Measurements from ENCODE around the gene GABRB2.

GABRB2 gene

GRCh38 chr5:161269125-161269524 is 277.4 kb downstream of the GABRB2 start:
- Histone ChIP-seq H4K5ac (ENCODE audit: low read length) (no peak overlapping the region), H3K4ac (ENCODE audit: low read depth, low read length) (no peak overlapping the region), H2BK15ac (replicated peaks; ENCODE audit: low read depth) (no peak overlapping the region), H2AK5ac (ENCODE audit: low read length) (no peak overlapping the region), H3K79me1 (ENCODE audit: low read length) (no peaks in the 10 kb centered on the region), H3K4me1 (ENCODE audit: control insufficient read depth, low read depth, low read length) (no peaks in the 10 kb centered on the region), H3K79me2 (ENCODE audit: control insufficient read depth, insufficient read depth, low read length) (no peaks in the 10 kb centered on the region), H3K23ac (ENCODE audit: low read length) (no peak overlapping the region), H3K56ac (ENCODE audit: low read length) (no peak overlapping the region), H3K18ac (ENCODE audit: low read length) (no peak overlapping the region), H3K27ac (ENCODE audit: low read depth, low read length) (no peak overlapping the region), H2BK5ac (ENCODE audit: low read length) (no peak overlapping the region), H3K36me3 (ENCODE audit: control insufficient read depth, insufficient read depth, low read length) (no peaks in the 10 kb centered on the region), H3K4me2 (ENCODE audit: low read length) (no peak overlapping the region), H3K27me3 (ENCODE audit: insufficient read depth, low read length, poor library complexity) (no peaks in the 10 kb centered on the region), H3K9ac (ENCODE audit: low read length) (no peak overlapping the region), H4K8ac (ENCODE audit: low read depth, low read length) (no peak overlapping the region), H3K4me3 (ENCODE audit: low read length) (no peak overlapping the region), H2BK120ac (ENCODE audit: low read depth, low read length) (no peak overlapping the region)
- DNase-seq = no peak

- Histone ChIP-seq H3K56ac (ENCODE audit: low read length) (no peak overlapping the region), H2BK120ac (ENCODE audit: low read depth, low read length) (no peak overlapping the region), H3K36me3 (ENCODE audit: control insufficient read depth, insufficient read depth, low read length) (no peaks in the 10 kb centered on the region), H3K4ac (ENCODE audit: low read depth, low read length) (no peak overlapping the region), H2AK5ac (ENCODE audit: low read length) (no peak overlapping the region), H4K5ac (ENCODE audit: low read length) (no peak overlapping the region), H3K27me3 (ENCODE audit: insufficient read depth, low read length, poor library complexity) (no peaks in the 10 kb centered on the region), H3K79me1 (ENCODE audit: low read length) (no peaks in the 10 kb centered on the region), H4K8ac (ENCODE audit: low read depth, low read length) (no peak overlapping the region), H3K9ac (ENCODE audit: low read length) (no peak overlapping the region), H3K4me3 (ENCODE audit: low read length) (no peak overlapping the region), H3K79me2 (ENCODE audit: control insufficient read depth, insufficient read depth, low read length) (no peaks in the 10 kb centered on the region), H3K18ac (ENCODE audit: low read length) (no peak overlapping the region), H2BK15ac (replicated peaks; ENCODE audit: low read depth) (no peak overlapping the region), H3K23ac (ENCODE audit: low read length) (no peak overlapping the region), H3K4me2 (ENCODE audit: low read length) (no peak overlapping the region), H2BK5ac (ENCODE audit: low read length) (no peak overlapping the region), H3K27ac (ENCODE audit: low read depth, low read length) (no peak overlapping the region), H3K4me1 (ENCODE audit: control insufficient read depth, low read depth, low read length) (no peaks in the 10 kb centered on the region)
- no CpG with 5 or more reads among the region's 1 CpG for WGBS (ENCODE audit: extremely low coverage, insufficient coverage, low lambda C conversion rate)
- no peak for DNase-seq
Measured at GRCh38 chr5:161266954-161267353, 279.6 kb downstream of the GABRB2 start.

GRCh38 chr5:161265006-161265405 is 281.5 kb downstream of the GABRB2 start:
- H2BK120ac ChIP-seq (ENCODE audit: low read depth, low read length) = no peak overlapping the region
- H3K4me3 ChIP-seq (ENCODE audit: low read length) = no peak overlapping the region
- no peak overlapping the region for H4K8ac ChIP-seq (ENCODE audit: low read depth, low read length)
- H3K9ac ChIP-seq (ENCODE audit: low read length) = no peak overlapping the region
- no peaks in the 10 kb centered on the region for H3K27me3 ChIP-seq (ENCODE audit: insufficient read depth, low read length, poor library complexity)
- H4K5ac ChIP-seq (ENCODE audit: low read length) = no peak overlapping the region
- no peaks in the 10 kb centered on the region for H3K79me1 ChIP-seq (ENCODE audit: low read length)
- no peak overlapping the region for H2AK5ac ChIP-seq (ENCODE audit: low read length)
- no peak overlapping the region for H3K18ac ChIP-seq (ENCODE audit: low read length)
- no peaks in the 10 kb centered on the region for H3K79me2 ChIP-seq (ENCODE audit: control insufficient read depth, insufficient read depth, low read length)
- no peak overlapping the region for H3K23ac ChIP-seq (ENCODE audit: low read length)
- no peak for DNase-seq
- no peak overlapping the region for H3K4ac ChIP-seq (ENCODE audit: low read depth, low read length)
- no peaks in the 10 kb centered on the region for H3K36me3 ChIP-seq (ENCODE audit: control insufficient read depth, insufficient read depth, low read length)
- H3K4me2 ChIP-seq (ENCODE audit: low read length) = no peak overlapping the region
- no peak overlapping the region for H3K56ac ChIP-seq (ENCODE audit: low read length)
- H2BK15ac ChIP-seq (replicated peaks; ENCODE audit: low read depth) = no peak overlapping the region
- no peak overlapping the region for H3K27ac ChIP-seq (ENCODE audit: low read depth, low read length)
- H2BK5ac ChIP-seq (ENCODE audit: low read length) = no peak overlapping the region
- H3K4me1 ChIP-seq (ENCODE audit: control insufficient read depth, low read depth, low read length) = no peaks in the 10 kb centered on the region
- no CpG with 5 or more reads among the region's 4 CpGs for WGBS (ENCODE audit: extremely low coverage, insufficient coverage, low lambda C conversion rate)

GRCh38 chr5:161263191-161263590 is 283.3 kb downstream of the GABRB2 start:
- H3K36me3 ChIP-seq (ENCODE audit: control insufficient read depth, insufficient read depth, low read length) = no peaks in the 10 kb centered on the region
- H2AK5ac ChIP-seq (ENCODE audit: low read length) = no peak overlapping the region
- H4K5ac ChIP-seq (ENCODE audit: low read length) = no peak overlapping the region
- H3K9ac ChIP-seq (ENCODE audit: low read length) = no peak overlapping the region
- no peak overlapping the region for H3K27ac ChIP-seq (ENCODE audit: low read depth, low read length)
- H3K27me3 ChIP-seq (ENCODE audit: insufficient read depth, low read length, poor library complexity) = no peaks in the 10 kb centered on the region
- H3K4me2 ChIP-seq (ENCODE audit: low read length) = no peak overlapping the region
- no peaks in the 10 kb centered on the region for H3K79me2 ChIP-seq (ENCODE audit: control insufficient read depth, insufficient read depth, low read length)
- H3K4ac ChIP-seq (ENCODE audit: low read depth, low read length) = no peak overlapping the region
- no peak overlapping the region for H2BK15ac ChIP-seq (replicated peaks; ENCODE audit: low read depth)
- H4K8ac ChIP-seq (ENCODE audit: low read depth, low read length) = no peak overlapping the region
- H3K56ac ChIP-seq (ENCODE audit: low read length) = no peak overlapping the region
- no peak for DNase-seq
- H3K18ac ChIP-seq (ENCODE audit: low read length) = no peak overlapping the region
- no peaks in the 10 kb centered on the region for H3K79me1 ChIP-seq (ENCODE audit: low read length)
- no peak overlapping the region for H3K4me3 ChIP-seq (ENCODE audit: low read length)
- no peak overlapping the region for H2BK5ac ChIP-seq (ENCODE audit: low read length)
- no peak overlapping the region for H3K23ac ChIP-seq (ENCODE audit: low read length)
- peaks cover 3% of the 10 kb centered on the region for H3K4me1 ChIP-seq (ENCODE audit: control insufficient read depth, low read depth, low read length)
- peak overlapping the region; percentile 12 for H2BK120ac ChIP-seq (ENCODE audit: low read depth, low read length)

- Histone ChIP-seq H2BK120ac (ENCODE audit: low read depth, low read length) (no peak overlapping the region), H3K36me3 (ENCODE audit: control insufficient read depth, insufficient read depth, low read length) (no peaks in the 10 kb centered on the region), H3K56ac (ENCODE audit: low read length) (no peak overlapping the region), H3K23ac (ENCODE audit: low read length) (no peak overlapping the region), H3K79me1 (ENCODE audit: low read length) (no peaks in the 10 kb centered on the region), H3K4me3 (ENCODE audit: low read length) (no peak overlapping the region), H4K5ac (ENCODE audit: low read length) (no peak overlapping the region), H3K27me3 (ENCODE audit: insufficient read depth, low read length, poor library complexity) (no peaks in the 10 kb centered on the region), H2AK5ac (ENCODE audit: low read length) (no peak overlapping the region), H3K79me2 (ENCODE audit: control insufficient read depth, insufficient read depth, low read length) (no peaks in the 10 kb centered on the region), H3K4me1 (ENCODE audit: control insufficient read depth, low read depth, low read length) (peaks cover 4% of the 10 kb centered on the region), H2BK15ac (replicated peaks; ENCODE audit: low read depth) (no peak overlapping the region), H3K4me2 (ENCODE audit: low read length) (no peak overlapping the region), H3K4ac (ENCODE audit: low read depth, low read length) (no peak overlapping the region), H3K27ac (ENCODE audit: low read depth, low read length) (no peak overlapping the region), H4K8ac (ENCODE audit: low read depth, low read length) (no peak overlapping the region), H2BK5ac (ENCODE audit: low read length) (no peak overlapping the region), H3K18ac (ENCODE audit: low read length) (no peak overlapping the region), H3K9ac (ENCODE audit: low read length) (no peak overlapping the region)
- no peak for DNase-seq
- no CpG with 5 or more reads among the region's 4 CpGs for WGBS (ENCODE audit: extremely low coverage, insufficient coverage, low lambda C conversion rate)
Measured at GRCh38 chr5:161261668-161262323, 284.7 kb downstream of the GABRB2 start.

GRCh38 chr5:161258438-161258837 is 288.1 kb downstream of the GABRB2 start:
- H4K8ac ChIP-seq (ENCODE audit: low read depth, low read length) = no peak overlapping the region

More at GRCh38 chr5:161258438-161258837, 288.1 kb downstream of the GABRB2 start:
- H3K4me1 ChIP-seq (ENCODE audit: control insufficient read depth, low read depth, low read length) = peaks cover 4% of the 10 kb centered on the region
- no peak overlapping the region for H3K4ac ChIP-seq (ENCODE audit: low read depth, low read length)
- H3K56ac ChIP-seq (ENCODE audit: low read length) = no peak overlapping the region
- no peak overlapping the region for H3K27ac ChIP-seq (ENCODE audit: low read depth, low read length)
- H3K4me3 ChIP-seq (ENCODE audit: low read length) = no peak overlapping the region
- no peaks in the 10 kb centered on the region for H3K79me1 ChIP-seq (ENCODE audit: low read length)
- no peak overlapping the region for H3K9ac ChIP-seq (ENCODE audit: low read length)
- no peak overlapping the region for H2BK120ac ChIP-seq (ENCODE audit: low read depth, low read length)
- H4K5ac ChIP-seq (ENCODE audit: low read length) = no peak overlapping the region
- H3K4me2 ChIP-seq (ENCODE audit: low read length) = no peak overlapping the region
- H2BK15ac ChIP-seq (replicated peaks; ENCODE audit: low read depth) = no peak overlapping the region
- DNase-seq = no peak
- H3K23ac ChIP-seq (ENCODE audit: low read length) = no peak overlapping the region
- H3K18ac ChIP-seq (ENCODE audit: low read length) = no peak overlapping the region
- H2AK5ac ChIP-seq (ENCODE audit: low read length) = no peak overlapping the region
- no peaks in the 10 kb centered on the region for H3K36me3 ChIP-seq (ENCODE audit: control insufficient read depth, insufficient read depth, low read length)
- no peak overlapping the region for H2BK5ac ChIP-seq (ENCODE audit: low read length)
- H3K27me3 ChIP-seq (ENCODE audit: insufficient read depth, low read length, poor library complexity) = no peaks in the 10 kb centered on the region
- H3K79me2 ChIP-seq (ENCODE audit: control insufficient read depth, insufficient read depth, low read length) = no peaks in the 10 kb centered on the region
